Embryonic facial prominence (tissue), 1 donor: Measurements from ENCODE around the gene BLM.
"Not testable (repeated sequence)": the region's sequence is repeated elsewhere in the genome, so short reads cannot be mapped to it uniquely, and the experiment has no call there.

Experiments
- DNase-seq: peaks from one replicate; pipeline ENCODE4 v3.0.0-alpha.2; 2016; ENCODE audit errors: extremely low spot score

Gene BLM

DNA sequence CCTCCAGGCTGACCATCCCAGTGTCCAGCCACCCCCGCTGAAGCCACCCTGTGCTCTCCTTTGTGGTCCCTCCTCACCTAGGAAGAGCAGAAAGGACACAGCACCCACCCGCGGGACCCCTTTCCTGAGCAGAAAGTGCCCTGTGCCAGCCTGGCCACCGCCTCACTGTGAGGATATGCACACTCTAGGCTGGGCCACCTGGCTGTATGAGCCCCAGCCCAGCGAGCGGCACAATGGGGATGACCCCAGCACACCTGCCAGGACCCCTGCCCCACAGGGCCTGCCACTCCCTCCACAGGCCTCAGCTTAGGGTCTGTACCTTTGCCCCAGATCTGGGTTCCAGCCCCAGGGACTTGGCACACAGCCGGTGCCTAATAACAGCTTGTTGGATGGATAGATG lies 103.3 kb downstream of the BLM start:
- no peak for DNase-seq

DNA sequence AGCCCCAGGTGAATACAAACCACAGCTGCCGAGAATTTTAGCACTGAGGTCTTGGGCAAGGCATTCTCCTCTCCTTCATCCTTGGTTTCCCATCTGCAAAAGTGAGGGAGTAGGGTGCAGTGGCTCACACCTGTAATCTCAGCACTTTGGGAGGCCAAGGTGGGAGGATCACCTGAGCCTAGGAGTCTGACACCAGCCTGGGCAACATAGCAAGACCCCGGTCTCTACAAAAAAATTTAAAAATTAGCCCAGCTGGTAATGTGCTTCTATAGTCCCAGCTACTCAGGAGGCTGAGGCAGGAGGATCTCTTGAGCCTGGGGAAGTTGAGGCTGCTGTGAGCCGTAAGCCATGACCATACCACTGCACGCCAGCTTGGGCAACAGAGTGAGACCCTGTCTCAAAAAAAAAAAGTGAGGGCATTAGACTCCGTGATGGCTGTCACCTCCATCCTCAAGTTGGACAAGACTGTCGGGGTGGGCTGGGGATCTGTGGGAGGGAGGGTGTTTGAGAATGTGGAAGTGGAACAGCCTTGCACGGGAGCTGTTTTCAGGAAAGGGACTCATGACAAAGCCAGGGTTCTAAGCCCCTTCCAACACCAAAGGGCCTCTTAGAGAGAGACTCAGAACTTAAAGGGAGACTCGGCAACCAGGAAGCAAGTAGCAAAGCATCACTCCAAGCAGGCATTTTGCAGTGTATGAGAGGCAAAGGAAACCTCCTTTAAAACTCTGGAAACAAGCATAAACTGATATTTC lies 105.2 kb downstream of the BLM start:
- no peak for DNase-seq

DNA sequence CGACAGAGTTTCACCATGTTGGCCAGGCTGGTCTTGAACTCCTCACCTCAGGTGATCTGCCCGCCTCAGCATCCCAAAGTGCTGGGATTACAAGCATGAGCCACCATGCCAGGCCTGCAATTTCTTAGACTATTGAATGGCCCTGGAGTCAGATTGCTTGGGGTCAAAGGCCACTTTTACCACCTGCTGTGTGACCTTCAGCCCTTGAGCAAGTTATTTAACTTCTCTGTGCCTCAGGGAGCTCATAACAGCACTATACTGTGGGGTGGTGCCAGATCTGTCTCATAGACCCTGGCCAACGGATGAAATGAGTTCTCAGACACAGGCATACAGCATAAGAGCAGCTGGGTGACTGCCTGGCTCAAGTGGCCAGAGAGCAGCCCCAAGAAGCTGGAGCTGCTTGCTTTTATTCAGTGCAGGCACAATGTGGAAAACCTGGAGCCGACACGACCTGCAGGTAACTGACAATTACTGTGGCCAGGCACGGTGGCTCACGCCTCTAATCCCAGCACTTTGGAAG lies 106.4 kb downstream of the BLM start:
- DNase-seq: no peak

DNA sequence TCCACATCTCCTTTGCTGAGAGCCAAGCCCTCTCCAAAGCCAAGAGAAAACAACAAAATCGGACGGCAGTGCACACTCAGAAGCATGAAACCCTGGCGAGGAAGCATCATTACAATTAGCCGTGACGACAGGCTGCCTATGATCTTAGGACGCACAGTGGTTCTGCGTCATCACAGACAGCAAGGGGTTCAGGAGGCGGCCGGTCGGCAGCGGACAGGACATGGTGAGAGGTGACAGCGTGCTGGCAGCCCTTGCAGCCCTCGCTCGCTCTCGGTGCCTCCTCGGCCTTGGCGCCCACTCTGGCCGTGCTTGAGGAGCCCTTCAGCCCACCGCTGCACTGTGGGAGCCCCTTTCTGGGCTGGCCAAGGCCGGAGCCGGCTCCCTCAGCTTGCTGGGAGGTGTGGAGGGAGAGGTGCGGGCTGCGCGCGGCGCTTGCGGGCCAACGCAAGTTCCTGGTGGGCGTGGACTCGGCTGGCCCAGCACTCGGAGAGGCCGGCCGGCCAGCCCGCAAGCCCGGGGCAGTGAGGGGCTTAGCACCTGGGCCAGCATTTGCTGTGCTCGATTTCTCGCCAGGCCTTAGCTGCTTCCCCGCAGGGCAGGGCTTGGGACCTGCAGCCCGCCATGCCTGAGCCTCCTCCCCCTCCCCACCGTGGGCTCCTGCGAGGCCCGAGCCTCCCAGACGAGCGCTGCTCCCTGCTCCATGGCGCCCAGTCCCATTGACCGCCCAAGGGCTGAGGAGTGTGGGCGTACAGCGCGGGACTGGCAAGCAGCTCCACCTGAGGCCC lies 108.2 kb downstream of the BLM start:
- not testable (repeated sequence) for DNase-seq

DNA sequence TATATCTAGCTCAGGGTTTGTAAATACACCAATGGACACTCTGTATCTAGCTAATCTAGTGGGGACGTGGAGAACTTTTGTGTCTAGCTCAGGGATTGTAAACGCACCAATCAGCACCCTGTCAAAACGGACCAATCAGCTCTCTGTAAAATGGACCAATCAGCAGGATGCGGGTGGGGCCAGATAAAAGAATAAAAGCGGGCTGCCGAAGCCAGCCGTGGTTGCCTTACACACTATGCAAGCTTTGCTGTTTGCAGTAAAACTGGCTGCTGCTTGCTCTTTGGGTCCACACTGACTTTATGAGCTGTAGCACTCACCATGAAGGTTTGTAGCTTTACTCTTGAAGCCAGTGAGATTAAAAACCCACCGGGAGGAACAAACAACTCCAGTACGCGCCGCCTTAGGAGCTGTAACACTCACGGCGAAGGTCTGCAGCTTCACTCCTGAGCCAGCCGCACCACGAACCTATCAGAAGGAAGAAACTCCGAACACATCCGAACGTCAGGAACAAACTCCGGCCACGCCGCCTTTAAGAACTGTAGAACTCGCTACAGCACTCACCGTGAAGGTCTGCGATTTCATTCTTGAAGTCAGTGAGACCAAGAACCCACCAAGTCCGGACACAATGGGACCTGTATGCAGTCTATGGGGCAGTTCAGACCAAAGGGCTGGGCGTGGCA lies 109.2 kb downstream of the BLM start:
- not testable (repeated sequence) for DNase-seq

DNA sequence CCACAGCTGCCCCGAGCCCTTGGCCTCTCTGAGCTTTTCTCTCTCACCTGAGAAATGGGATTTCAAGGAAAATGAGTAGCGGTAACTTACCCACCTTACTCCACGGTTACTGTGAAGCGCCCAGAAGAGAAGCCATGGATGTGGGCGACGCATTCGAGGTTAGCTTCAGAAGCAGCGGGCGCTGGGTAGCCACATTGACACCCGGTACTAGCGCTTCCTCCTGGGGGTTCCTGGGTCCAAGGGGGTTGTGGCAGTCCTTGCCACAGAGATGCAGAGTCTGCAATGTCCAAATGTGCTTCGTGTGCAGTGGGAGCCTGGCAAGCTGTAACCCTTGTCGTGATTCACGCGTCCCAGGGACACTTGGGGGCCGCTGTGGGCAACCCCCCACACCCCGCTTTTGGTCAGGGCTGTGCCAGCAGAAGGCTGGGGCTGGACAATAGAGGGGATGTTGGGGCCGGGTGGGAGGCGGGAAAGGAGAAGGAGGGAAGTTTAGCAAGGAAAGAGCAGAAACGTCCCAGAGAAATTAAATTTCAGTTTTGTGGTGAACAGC lies 109.8 kb downstream of the BLM start:
- no peak for DNase-seq

DNA sequence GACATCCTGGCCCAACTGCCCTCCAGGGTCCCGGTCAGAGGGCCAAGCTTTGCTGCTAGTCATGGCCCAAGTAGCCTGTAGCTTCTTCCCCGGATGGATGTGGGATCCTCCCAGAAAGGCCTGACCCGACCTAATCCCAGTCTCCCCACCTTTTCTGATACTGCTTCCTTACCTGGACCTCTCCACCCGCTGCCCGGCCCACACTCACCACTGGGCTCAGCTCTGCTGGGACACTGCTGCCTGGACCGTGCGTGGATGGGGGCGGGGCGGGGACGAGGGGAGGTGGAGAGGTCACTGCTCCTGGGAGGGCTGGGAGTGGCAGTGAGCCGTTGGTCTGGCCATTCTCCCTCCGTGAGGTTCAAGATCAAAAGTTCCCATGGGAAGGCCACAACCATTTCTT lies 111.0 kb downstream of the BLM start:
- DNase-seq: no peak

DNA sequence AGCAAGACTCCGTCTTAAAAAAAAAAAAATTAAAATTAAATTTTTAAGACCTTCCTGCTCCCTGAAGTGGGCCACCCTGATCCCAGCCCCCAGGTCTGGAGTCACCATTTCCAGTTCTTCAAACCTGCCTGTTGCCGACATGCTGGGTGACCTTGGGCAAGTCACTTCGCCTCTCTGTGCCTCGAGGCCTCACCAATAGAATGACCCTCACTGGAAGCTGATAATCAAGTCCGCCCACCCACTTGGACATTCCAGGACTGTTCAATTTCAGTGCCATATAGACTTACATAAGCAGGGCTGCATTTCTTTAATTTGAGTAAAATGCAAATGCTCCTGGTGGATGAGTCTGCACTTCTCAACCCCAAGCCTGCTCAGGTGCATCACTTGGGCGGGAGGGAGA lies 112.0 kb downstream of the BLM start:
- no peak for DNase-seq

DNA sequence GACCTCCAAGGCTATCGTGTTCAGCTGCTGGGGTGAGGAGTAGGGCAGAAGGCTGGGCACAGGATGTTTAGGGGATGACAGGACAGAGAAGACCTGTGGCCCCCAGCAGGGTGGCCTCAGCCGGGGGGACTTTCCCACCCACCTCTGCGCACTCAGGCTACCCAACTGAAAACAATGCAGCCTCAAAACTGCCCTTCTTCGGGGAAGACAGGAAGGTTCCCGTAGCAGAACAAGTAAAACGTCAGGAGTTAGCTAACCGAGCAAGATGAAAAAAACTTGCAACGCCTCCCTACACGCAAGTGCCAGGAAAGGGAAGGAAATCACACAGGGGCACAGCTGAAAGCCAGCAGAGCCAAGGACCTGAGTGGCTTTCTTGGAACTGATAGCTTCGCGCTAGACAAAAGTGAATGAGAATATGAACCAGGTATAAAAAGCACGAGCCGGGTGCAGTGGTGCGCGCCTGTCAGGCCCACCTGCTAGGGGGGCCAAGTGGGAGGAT lies 112.8 kb downstream of the BLM start:
- DNase-seq: no peak

DNA sequence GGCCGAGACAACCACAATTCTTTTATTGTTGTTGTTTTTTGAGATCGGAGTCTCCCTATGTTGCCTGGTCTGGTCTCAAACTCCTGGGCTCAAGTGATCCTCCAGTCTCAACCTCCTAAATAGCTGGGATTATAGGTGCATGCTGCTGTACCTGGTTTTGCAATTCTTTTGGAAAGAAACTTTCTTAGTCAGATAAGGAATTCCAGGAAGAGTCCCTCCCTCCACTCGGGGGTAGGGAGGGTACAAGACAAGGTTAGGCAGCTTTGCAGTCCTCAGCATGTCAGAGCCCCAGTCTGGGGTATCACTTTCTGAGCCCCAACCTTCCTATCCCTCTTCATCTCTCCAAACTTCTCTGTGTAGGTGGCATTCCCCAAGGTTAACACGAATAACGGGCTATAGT lies 117.5 kb downstream of the BLM start:
- DNase-seq: no peak

DNA sequence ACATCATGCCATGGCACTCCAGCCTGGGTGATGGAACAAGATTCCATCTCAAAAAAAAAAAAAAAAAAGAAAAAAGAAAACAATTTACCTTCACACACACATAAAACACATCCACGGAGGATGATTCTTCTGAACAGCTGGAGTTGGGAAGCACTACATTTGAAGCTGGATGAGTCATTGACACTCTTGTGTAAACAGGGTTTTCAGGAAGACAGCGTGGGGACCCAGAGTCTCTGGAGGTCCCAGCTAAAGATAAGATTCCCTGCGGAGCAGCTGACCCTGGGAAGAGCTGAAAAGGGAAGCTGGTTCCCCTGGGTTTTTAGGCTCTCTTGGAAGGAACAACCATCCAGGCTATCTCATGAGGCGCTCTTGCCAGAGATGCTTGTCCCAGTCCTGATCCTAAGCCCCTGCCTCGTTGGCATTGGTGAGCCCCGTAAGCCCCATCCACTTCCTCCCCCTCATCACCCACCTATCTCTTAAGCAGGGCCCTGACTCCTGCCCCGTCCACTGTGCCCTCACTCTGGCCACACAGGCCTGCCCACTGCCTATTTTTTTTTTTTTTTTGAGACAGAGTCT lies 119.2 kb downstream of the BLM start:
- DNase-seq: no peak

DNA sequence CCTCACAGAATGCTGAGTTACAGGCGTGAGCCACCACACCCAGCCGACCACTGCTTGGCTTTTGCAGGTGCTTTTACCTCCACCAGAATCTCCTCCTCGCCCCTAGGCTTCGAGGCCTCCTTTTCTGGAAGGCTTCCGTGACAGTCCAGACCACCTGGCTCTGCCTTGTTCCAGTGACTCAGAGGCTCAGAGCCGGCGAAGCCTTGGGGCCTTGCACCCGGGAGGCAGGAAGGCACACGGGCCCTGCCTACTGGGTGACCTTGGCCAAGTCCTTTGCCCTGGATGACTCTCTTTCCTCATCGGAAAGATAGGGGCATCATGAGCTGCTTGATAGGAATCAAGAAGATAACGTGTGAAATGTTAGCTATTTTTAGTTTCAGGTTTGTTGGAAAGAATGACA lies 119.9 kb downstream of the BLM start:
- DNase-seq: no peak

DNA sequence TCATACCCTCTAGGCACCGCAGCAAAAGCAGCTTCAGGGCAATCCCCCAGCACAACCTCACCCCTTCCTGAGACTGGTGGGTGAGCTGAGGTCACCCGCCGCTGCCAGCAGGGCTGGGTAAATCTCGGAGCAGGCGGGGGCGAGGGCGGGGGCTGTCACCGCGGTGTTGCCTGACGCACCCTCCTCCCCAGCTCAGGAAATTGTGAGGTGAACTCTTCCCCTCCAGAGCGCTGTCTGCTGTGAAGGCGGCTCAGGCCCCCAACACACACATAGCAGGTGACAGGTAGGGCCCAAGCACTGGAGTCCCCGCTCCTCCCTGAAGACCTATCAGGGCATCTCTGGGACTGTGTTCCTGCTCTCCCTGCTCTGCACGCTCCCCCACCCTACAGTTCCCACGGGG lies 121.0 kb downstream of the BLM start:
- no peak for DNase-seq

DNA sequence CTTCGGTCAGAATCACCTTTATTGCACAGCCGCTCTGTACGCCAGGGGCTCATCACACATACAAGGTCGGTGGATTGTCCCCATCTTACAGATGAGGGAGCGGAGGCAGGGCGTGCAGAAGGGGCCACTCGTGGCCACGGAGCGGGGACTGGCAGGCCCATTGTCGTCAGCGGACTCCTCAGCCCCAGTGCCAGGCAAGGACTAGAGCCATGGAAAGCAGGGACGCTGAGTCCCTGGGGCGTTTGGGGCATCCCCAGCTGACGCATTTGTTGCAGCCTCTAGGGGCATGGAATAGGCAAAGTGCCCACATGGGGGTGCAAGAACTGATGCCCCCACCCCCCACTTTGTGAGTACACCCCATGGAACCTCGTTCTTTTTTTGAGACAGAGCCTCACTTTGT lies 121.4 kb downstream of the BLM start:
- no peak for DNase-seq

DNA sequence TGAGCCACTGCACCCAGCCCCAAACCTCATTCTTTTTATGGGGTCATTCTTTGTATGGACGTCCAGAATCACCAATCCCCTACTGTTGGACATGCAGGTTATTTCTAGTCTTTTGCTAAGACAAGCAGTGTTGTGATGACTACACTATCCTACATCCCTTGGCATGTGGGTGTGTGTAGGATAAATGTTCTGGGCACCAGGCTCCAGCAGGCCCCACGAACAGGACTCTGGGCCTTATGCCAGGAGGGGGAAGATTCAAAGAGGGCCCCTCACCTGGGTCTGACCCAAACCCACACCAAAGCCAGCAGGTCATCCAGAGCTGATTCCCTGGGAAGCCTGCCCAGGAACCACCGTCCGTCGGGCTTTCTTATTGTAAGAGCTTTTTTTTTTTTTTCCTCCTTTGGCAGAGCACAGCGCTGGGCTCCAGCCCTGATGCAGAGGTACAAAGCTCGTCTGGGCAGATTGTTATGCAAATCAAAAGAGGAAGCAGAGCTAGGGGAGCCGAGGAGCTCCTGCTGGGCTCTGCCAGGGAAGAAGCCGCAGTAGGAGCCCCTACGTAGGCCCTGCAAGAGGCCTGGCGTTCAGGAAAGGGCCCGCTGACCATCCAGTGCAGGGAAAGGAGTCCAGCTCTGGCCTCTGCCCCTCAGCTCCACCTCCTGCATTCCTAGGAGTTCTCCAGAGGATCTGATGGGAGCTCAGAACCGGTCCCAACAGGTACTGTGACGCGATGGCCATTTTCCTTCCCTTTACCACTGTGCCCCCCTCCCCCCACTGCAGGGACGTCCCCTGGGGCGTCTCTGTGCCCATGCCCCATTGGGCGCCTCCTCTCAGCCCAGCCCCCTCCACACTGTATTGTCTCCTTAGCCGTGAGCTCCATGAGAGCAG lies 122.3 kb downstream of the BLM start:
- no peak for DNase-seq

DNA sequence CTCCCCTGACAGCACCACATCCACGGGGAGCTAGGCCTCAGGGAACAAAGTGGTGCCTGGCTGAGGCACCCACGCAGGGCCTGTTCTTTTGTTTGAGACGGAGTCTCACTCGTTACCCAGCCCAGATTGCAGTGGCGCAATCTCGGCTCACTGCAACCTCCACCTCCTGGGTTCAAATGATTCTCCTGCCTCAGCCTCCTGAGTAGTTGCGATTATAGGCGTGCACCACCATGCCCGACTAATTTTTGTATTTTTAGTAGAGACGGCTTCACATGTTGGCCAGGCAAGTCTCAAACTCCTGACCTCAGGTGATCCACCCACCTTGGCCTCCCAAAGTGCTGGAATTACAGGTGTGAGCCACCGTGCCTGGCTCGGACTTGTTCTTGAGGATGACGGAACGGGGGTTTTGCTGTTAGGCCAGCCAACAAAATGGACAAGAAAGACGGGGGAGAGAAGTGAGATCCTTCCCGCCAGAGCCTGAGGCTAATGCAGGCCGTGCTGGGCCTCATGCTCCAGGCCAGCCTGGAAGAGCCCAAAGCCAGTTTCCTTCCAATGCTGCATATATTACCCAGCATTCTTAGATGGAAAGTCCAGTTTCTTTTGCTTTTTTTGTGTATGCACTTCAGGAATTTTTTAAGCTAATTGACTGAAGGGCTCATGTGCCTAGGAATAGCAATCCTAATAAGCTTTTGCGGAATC lies 123.2 kb downstream of the BLM start:
- DNase-seq: no peak

DNA sequence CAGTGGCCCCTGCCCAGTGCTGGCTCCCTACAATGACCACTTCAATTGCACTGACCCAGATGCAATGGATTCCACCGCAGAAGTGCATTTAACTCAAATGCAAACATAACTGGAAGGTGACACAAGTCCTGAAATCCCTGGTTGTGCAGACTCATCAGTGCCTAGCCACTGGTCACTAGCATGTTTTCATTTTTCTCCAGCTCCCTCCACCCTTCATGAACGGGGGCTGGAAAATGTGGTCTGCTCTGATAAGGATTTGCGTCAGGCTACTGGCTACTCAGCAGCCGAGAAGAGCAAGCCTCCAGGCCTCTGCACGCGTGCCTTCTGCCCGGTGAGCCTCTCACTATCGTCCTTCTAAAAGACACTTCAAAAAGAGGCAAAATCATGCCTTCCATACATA lies 123.8 kb downstream of the BLM start:
- no peak for DNase-seq

DNA sequence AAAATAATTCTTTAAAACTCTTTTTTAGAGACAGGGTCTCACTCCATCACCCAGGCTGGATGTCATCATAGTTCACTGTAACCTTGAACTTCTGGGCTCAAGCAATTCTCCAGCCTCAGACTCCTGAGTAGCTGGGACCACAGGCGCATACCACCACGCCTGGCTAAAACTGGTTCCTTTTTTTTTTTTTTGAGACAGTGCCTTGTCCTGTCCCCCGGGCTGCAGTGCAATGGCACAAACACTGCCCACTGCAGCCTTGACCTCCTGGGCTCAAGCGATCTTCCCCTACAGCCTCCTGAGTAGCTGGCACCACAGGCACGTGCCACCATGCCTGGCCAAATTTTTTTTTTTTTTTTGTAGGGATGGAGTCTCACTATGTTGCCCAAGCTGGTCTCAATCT lies 127.5 kb downstream of the BLM start:
- no peak for DNase-seq

DNA sequence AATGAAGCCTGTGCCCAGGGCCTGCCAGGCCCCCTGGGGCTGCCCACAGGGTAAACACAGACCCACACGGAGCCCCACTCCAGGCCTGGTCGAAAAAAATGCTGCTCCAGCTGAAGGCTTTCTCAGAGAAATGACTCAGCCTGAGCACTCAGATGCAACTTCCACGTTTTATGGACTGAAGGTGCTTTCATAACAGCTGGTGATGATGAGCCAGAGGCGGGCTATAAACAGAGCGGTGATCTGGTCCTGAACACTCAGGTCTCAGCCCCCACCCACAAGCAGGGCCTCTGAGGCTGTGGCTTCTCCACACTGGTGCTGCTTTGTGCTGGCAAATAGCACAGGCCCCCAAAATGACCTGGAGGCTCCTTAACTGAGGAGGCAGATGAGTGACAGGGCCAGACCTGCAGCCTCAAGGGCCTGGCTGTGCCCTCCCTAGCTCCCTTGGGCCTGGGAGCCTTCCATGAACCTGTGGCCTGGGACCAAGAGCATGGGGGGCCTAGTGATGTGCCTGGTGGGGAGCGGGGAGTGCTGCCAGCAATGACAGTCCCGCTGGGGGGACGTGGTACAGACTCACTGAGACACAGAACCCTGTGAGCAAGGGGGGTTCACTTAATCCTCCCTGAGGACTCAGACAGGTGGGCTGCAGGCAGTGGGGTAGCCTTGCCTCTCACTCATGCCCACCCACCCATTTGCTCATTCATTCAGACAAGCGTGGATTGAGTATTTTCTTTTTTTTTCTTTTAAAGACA lies 128.2 kb downstream of the BLM start:
- DNase-seq: no peak
